ENCODE measurements around the gene PCIF1.
"Not testable (repeated sequence)": the region's sequence is repeated elsewhere in the genome, so short reads cannot be mapped to it uniquely, and the experiment has no call there.

Gene PCIF1

GRCh38 chr20:45968801-45969711, 34.6 kb downstream of the PCIF1 start:
- DNase-seq = no peak

GRCh38 chr20:45969712-45970634, 35.5 kb downstream of the PCIF1 start:
- DNase-seq = no peak

- no peak for DNase-seq
Observed at GRCh38 chr20:45970646-45971424, 36.4 kb downstream of the PCIF1 start.

DNA sequence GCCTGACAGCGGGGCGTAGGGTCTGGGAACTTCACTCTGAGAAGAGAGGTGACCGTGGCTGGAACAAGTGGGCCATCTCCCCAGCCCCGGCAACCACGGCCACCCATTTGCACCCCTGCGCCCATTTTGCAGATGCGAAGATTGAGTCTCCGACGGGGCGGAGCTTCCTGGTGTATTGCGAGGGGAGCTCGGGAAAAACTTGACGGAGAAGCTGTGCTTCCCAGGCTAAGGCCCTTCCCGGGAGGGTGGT, 36.9 kb downstream of the PCIF1 start:
- DNase-seq = no peak

DNA sequence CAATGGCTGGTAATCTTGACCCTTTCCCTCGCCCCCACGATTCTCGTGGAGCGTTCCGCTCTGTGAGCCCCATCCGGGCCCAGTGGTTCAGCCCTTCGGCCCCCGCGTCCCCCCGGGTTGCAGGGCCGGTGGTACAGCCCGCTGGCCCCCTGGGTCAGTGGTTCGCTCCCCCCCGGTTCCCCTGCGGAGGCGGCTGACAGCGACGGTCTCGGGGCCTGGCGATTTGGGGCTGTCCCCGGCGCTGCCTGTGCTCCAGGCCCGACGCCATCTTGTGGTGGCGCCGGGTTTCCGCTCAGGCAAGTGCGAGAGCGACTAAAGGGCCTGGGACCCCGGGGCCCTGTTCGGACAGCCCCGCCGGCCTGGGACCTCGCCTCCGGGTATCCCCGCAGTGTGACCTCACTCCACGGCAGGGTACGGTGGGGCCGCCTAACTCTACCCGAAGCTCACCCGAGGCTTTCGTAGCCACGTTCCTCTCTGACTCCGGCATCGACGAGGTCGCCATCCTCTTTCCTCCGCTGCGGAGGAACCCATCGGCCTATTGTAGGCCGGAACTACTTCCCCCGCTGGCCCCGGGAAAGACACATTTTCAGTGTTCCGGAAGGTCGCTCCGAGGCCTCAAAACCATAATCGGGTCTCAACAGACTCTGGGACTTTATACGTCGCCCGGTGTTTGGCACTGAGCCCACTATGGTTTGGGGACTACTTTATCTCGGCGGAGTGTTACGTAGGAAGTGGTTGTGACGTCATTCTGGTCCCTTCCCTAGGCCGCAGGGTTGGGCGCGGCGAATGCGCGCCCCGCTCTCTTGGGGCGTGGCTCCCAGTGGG, 37.4 kb downstream of the PCIF1 start, which contains the start of gene ZNF335:
ZNF335 (minus strand) TSS at position 529 of the 825 bp plus-strand sequence. CDS start 793 bp downstream, outside the sequence.
- DNase-seq = peak; percentile 95

GRCh38 chr20:45972500-45973183, 38.2 kb downstream of the PCIF1 start:
- peak; percentile 92 for DNase-seq

GRCh38 chr20:45974896-45975565, 40.5 kb downstream of the PCIF1 start:
- no peak for DNase-seq

GRCh38 chr20:45975686-45976085, 41.2 kb downstream of the PCIF1 start:
- DNase-seq = no peak

- DNase-seq = no peak
Observed at GRCh38 chr20:45976086-45976485, 41.6 kb downstream of the PCIF1 start.

DNA sequence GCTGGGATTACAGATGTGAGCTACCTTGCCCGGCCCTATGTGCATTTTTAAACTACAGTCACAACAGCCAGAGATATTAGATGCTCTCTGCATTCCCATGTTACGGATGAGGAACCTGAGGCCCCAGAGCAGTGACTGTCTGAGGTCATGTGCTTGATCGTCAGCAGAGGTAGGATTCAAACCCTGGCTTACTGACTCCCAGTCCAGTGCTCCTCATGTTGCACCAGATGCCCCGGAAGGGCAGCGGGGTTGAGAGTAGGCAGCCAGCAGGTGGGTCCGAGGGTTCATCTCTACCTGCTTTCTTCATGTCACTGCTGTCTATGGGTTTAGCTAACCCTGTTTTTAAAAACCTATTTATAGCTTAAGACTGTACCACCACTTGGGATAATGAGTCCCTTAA, 46.8 kb downstream of the PCIF1 start:
- DNase-seq = no peak

GRCh38 chr20:45983279-45983743, 48.8 kb downstream of the PCIF1 start:
- no peak for DNase-seq

DNA sequence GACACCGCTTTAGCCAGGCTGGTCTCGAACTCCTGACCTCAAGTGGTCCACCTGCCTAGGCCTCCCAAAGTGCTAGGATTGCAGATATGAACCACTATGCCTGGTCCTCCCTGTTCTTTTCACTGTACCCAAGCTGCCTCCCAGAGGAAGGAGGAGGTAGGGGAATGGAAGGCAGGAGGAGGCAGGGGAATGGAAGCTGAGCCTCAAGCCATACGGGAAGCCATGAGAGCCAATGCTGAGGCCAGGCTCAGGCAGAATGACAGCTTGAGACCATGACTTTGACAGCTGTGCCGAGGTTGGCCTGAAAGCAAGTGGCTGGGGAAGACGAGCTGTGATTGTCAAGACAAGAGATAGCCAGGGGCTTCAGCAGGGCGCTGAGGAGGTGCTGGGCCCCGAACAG, 51.1 kb downstream of the PCIF1 start:
- no peak for DNase-seq

- DNase-seq = peak; percentile 70
Observed at GRCh38 chr20:45987108-45987780, 52.8 kb downstream of the PCIF1 start.

- not testable (repeated sequence) for DNase-seq
Observed at GRCh38 chr20:45988830-45989229, 54.3 kb downstream of the PCIF1 start.

GRCh38 chr20:45991616-45992015, 57.1 kb downstream of the PCIF1 start:
- DNase-seq = no peak

DNA sequence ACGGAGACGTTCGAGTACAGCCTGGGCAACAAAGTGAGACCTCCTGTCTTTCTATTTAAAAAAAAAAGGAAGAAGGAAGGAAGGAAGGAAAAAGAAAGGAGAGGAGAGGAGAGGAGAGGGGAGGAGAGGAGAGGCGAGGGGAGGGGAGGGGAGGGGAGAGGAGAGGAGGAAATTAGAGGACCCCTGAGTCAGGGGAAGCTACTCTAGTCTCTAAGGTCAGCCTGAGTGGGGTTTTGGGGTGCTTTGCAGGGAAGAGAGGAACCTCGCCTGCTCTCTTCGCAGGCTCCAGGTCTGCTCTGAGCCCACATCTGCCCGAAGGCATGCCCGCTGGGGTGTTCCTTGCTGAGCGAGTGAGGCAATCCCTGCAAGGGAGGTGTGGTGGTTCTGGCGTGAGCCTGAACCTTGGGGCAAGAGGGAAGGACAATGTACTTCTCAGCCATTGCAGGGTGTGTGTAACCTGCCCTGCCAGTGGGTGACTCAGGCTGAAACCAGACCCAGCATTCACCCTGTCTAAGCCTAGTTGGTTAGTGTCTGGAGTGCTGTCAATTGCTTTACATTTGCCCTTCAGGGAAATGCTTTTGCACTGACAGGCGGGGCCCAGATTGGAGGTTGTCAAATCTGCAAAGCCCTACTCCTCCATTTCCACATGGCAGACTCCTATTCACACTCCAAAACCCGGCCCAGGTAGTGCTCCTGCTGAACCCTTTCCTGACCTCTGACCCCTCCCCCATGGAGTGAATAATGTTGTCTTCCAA, 58.9 kb downstream of the PCIF1 start:
- peak; percentile 29 for DNase-seq

DNA sequence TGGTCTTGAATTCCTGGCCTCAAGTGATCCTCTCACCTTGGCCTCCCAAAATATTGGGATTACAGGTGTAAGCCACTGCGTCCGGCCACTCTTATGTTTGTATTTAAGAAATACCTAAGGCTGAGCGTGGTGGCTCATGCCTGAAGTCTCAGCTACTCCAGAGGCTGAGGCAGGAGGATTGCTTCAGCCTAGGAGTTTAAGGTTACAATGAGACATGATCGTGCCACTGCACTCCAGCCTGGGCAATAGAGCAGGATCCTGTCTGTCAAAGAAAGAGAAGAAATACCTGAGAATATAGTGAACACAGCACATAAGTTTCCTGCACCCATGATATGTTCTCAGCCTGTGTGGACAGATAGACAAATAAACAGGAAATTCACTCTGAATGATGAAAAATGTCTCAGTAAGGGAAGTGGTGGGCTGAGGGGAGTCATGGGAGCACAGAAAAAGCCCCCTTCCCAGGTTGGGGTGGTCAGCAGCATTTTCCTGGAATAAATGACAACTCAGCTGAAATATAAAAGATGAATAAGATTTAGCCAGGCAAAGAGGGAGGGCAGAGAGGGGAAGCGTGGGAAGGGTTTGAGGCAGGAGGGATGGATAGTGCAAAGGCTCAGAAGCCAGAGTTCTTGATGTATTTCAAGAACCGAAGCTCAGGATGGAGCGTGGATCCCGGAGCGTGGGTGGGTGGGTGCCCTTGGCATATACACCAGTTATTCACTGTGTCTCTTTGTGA, 60.4 kb downstream of the PCIF1 start:
- DNase-seq = no peak

GRCh38 chr20:45995495-45996097, 61.1 kb downstream of the PCIF1 start:
- DNase-seq = not testable (repeated sequence)

Data from CD4-positive, alpha-beta T cell treated with Interferon gamma for 1 hour (primary cell).